Adrenal gland (tissue), 12 donors: Measurements from ENCODE around the gene PZP. TPM values are rescaled to one million over a fixed set of nuclear protein-coding genes. Genes with fewer than 3 reads are reported as not detected.

Experiments used
- DNase-seq, 7 donors: peaks; one replicate each; pipeline ENCODE4 v3.0.0-alpha.2; 2019 to 2020
- H3K27ac ChIP-seq, 5 donors: fragments of 200-600 bp; sonication (generic) in 4 of 5; 1 replicate in 3 of 5; 2 replicates in 2 of 5; pipeline versions ENCODE4 v1.5.1 to v1.8.0; 2016 to 2020; ENCODE audit warnings: mild to moderate bottlenecking in 1 of 5
- H3K27me3 ChIP-seq: fragments of 200-600 bp; 2 replicates; pipeline ENCODE4 v1.8.0; 2021
- H3K36me3 ChIP-seq, 2 donors: fragments of 200-600 bp; replicated peaks in 1 of 2; 1 replicate in 1 of 2; 2 replicates in 1 of 2; pipeline versions ENCODE4 v1.5.1 to v1.8.0; 2018 to 2022
- H3K4me1 ChIP-seq, 2 donors: fragments of 200-600 bp; replicated peaks in 1 of 2; 1 replicate in 1 of 2; 2 replicates in 1 of 2; pipeline versions ENCODE4 v1.5.1 to v1.8.0; 2018 to 2021
- H3K4me3 ChIP-seq, 4 donors: fragments of 200-600 bp; sonication (generic) in 3 of 4; one replicate each; pipeline ENCODE4 v1.5.1; 2016 to 2018
- H3K9me3 ChIP-seq, 3 donors: fragments of 200-600 bp; sonication (generic) in 1 of 3; replicated peaks in 1 of 3; 1 replicate in 2 of 3; 2 replicates in 1 of 3; pipeline versions ENCODE4 v1.5.1 to v1.8.0; 2016 to 2021
- POLR2A ChIP-seq, 2 donors: fragments of 450-650 bp; IDR thresholded peaks; one replicate each; pipeline ENCODE4 v1.6.1; 2017; ENCODE audit warnings: antibody characterized with exemption in 2 of 2, mild to moderate bottlenecking in 2 of 2, moderate library complexity in 1 of 2
- WGBS, 4 donors: extraction: QIAGEN DNeasy Blood & Tissue Kit in 2 of 4; methylation state at CpG; one replicate each; pipeline versions ENCODE4 v1.1.5 to v1.1.7; 2013 to 2017; 5-methylcytosine and 5-hydroxymethylcytosine counted together
- intact Hi-C, 2 donors: fragments of 100-400 bp; cut with DNase I; formaldehyde crosslinking; loops; one replicate each; pipeline versions ENCODE4 v1.14.1 to v1.15.0; 2022 to 2023
- polyA plus RNA-seq, 3 donors: library from polyadenylated mRNA; stranded (reverse); fragments of 200-250 nt in 2 of 3; fragments of 350-450 nt in 1 of 3; fragmentation: Illumina TruSeq in 1 of 3; extraction: RNeasy Lipid Tissue Mini Kit (QIAGEN cat#74804) in 1 of 3; gene quantifications; one replicate each; pipeline ENCODE4 v1.2.3, GENCODE V29; 2013 to 2014
- total RNA-seq, 9 donors: library from RNA; depleted of rRNA in 4 of 9; stranded (reverse); fragments of >200 nt in 4 of 9; fragments of 120-200 nt in 1 of 9; fragmentation: NEBNext Ultra II Directional in 1 of 9; extraction: Animal tissue kit (Norgen Biotek cat#: 25700) in 1 of 9; gene quantifications; one replicate each; pipeline versions ENCODE4 v1.1.0 to v1.2.4, GENCODE V29; 2013 to 2023
- TF ChIP-seq, protein P1 (sequence below), 6 experiments: fragments of 450-650 bp in 4 of 6; fragments of 200-600 bp in 2 of 6; sonication (generic) in 1 of 6; IDR thresholded peaks; 1 replicate in 5 of 6; 2 replicates in 1 of 6; pipeline versions ENCODE4 v1.5.1 to v1.8.0; 2016 to 2021; ENCODE audit warnings: antibody characterized with exemption in 6 of 6, mild to moderate bottlenecking in 2 of 6, moderate library complexity in 1 of 6
- donor health status: healthy with polysubstance abuse.
- donor health status: Bipolar disorder and iron deficiency.
- donor health status: DM: yes; HTN: yes; CAD: no.
- donor health status: DM: no; HTN: no; CAD: no.
- donor health status: DM: no; HTN: no; CAD: no.
- donor health status: DM: yes; HTN: yes; CAD: no.

Gene PZP
- total and polyA plus RNA-seq, 12 donors: 0.08 to 0.95 (median 0.35) TPM; not detected in 2

DNA sequence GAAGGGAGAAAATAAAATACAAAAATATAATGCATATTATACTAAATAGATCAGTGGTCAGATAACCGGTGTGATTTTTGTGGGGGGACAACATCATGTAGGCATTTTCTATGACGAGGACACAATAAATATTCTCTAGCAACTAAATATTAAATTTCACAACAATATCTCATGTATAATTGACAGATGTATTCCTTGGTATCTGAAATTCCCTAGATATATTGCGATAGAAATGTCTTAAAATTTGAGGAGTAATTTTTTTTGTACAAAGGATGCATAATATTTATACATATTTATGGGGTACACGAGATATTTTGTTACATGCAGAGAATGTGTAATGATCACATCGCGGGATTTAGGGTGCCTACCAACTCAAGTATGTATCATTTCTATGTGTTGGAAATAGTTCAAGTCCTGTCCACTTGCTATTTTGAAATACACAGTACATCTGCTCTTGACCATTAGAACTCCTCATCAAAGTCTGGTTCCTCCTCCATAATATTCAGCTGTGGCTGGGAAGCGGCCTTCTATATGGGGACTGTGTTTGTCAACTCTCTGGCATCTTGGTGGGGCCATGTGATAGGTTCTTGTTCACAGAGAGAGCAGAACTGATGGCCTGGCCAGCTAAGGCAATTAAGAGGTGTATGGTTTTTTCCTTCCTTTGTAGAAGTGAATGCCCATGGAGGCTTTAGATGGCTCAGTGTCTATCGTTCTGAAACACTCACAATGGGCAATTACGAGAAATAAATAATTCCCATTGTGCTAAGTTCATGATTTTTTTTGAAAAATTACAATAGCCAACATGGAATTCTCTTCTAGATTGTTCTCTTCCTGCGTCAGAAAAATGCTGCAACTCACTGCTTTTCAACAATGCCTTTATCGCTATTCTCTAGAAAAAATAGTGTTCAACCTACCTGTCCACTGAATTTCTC lies 101.3 kb downstream of the PZP start:
- H3K4me3 ChIP-seq: no peak overlapping the region
- 85 to 92% (median 89%) methylated on average over 11 of the region's 11 CpGs for WGBS, 4 donors
- intact Hi-C loops: no loop called here
- no peaks in the 10 kb centered on the region for H3K27me3 ChIP-seq
- no peaks in the 10 kb centered on the region for H3K9me3 ChIP-seq
- no peaks in the 10 kb centered on the region for H3K4me1 ChIP-seq
- no peak for DNase-seq
- H3K27ac ChIP-seq: no peak overlapping the region
- H3K36me3 ChIP-seq: peaks cover 0 to 63% of the 10 kb centered on the region in 2 donors
- no peak for TF ChIP-seq POLR2A (IDR thresholded peaks at IDR 0.05)
- TF ChIP-seq, protein P1, sequence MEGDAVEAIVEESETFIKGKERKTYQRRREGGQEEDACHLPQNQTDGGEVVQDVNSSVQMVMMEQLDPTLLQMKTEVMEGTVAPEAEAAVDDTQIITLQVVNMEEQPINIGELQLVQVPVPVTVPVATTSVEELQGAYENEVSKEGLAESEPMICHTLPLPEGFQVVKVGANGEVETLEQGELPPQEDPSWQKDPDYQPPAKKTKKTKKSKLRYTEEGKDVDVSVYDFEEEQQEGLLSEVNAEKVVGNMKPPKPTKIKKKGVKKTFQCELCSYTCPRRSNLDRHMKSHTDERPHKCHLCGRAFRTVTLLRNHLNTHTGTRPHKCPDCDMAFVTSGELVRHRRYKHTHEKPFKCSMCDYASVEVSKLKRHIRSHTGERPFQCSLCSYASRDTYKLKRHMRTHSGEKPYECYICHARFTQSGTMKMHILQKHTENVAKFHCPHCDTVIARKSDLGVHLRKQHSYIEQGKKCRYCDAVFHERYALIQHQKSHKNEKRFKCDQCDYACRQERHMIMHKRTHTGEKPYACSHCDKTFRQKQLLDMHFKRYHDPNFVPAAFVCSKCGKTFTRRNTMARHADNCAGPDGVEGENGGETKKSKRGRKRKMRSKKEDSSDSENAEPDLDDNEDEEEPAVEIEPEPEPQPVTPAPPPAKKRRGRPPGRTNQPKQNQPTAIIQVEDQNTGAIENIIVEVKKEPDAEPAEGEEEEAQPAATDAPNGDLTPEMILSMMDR (IDR thresholded peaks at IDR 0.05): no peak

DNA sequence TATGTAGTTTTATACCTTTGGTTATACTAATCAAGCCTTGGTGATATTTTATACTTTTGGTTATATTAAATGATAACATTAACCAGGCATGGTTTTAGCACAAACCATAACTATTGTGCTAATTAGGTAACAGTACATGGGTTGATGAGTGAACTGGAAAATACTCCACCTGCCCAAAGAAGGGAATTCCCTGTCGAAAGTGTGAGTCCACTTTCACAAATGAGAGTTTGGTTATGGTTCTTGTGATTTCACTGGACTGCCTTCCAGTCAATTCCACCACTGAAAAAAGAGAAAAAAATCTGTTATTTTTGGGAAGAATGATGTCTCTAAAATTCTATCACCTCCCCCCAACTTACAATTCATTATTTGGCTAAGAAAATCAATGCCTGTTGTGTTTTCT lies 102.1 kb downstream of the PZP start:
- Histone ChIP-seq H3K9me3 (no peaks in the 10 kb centered on the region), H3K36me3 (peaks cover 0 to 71% of the 10 kb centered on the region in 2 donors), H3K27ac (no peak overlapping the region), H3K27me3 (no peaks in the 10 kb centered on the region), H3K4me3 (no peak overlapping the region), H3K4me1 (no peaks in the 10 kb centered on the region)
- intact Hi-C loops: no loop called here
- no peak for DNase-seq
- 88 to 100% (median 93%) methylated on average over 1 of the region's 1 CpG for WGBS, 4 donors
- TF ChIP-seq POLR2A (IDR thresholded peaks at IDR 0.05): no peak
- TF ChIP-seq, protein P1 (IDR thresholded peaks at IDR 0.05): no peak

DNA sequence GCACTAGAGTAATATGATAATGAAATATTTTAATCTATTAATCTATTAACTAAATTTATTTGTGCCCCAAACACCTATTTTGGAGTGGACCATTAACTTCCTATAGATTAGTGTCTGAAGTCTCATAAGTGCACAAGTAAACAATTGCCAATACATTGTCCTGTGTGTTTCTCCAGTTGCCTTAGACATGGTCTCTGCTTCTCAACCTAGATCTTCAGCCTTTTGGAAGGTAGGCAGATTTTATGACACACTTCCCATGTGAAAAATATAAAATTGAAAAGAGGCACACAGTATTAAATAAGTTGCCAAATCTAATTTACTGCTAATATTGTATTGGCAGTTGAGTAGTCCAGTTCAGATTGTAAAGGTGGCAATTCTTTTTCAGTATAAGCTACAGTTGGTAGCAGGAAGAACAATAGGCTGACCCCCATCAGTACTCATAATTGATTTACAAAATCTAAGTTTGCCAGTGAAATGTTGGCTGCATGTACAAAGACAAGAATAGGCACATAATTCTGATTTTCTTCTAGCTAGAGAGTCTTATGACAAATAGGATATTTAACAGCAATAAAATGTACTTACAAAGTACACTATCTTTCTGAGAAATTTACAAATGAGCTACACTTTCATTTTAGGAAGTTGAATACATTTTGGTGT lies 103.3 kb downstream of the PZP start:
- no peak for DNase-seq
- intact Hi-C loops: no loop called here
- no peak overlapping the region for H3K27ac ChIP-seq
- TF ChIP-seq, protein P1 (IDR thresholded peaks at IDR 0.05): no peak
- no peak for TF ChIP-seq POLR2A (IDR thresholded peaks at IDR 0.05)
- no peaks in the 10 kb centered on the region for H3K4me1 ChIP-seq
- no peak overlapping the region for H3K4me3 ChIP-seq
- peaks cover 0 to 77% of the 10 kb centered on the region in 2 donors for H3K36me3 ChIP-seq
- H3K9me3 ChIP-seq: no peaks in the 10 kb centered on the region
- H3K27me3 ChIP-seq: no peaks in the 10 kb centered on the region

DNA sequence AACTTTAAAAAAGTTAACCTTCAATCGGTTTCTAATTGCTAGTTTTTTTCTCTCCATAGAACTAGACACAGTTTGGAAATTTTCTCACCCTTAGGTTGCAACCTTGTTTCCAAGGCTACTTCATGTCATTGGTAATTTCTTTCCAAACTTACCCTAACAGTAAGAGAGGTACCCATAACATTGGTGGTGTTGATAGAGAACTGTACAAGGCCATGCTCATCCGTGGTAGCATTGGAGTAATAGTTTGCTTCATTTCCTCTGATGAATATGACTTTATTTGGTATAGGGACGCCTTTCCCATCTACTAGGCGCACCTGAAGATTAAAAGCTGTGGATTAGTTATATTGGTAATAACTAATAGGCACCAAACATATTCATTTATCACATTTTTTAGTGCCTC lies 104.1 kb downstream of the PZP start:
- DNase-seq: no peak
- TF ChIP-seq, protein P1 (IDR thresholded peaks at IDR 0.05): no peak
- TF ChIP-seq POLR2A (IDR thresholded peaks at IDR 0.05): no peak
- intact Hi-C loops: no loop called here
- H3K4me1 ChIP-seq: no peaks in the 10 kb centered on the region
- no peak overlapping the region for H3K4me3 ChIP-seq
- no peaks in the 10 kb centered on the region for H3K9me3 ChIP-seq
- peaks cover 0 to 77% of the 10 kb centered on the region in 2 donors for H3K36me3 ChIP-seq
- 63 to 86% (median 72%) methylated on average over 4 of the region's 4 CpGs for WGBS, 4 donors
- no peak overlapping the region for H3K27ac ChIP-seq
- H3K27me3 ChIP-seq: no peaks in the 10 kb centered on the region
